MM.1S (cell line): ENCODE data around the gene ZFR.

ENCODE experiments used
- DNase-seq: peaks from one replicate; pipeline ENCODE4 v3.0.0-alpha.2; 2015
- H2AFZ ChIP-seq: fragments of 300-600 bp; sonication (generic); 2 replicates; pipeline ENCODE4 v1.6.0; 2016; ENCODE audit warnings: antibody characterized with exemption, low read length
- H3F3A ChIP-seq: fragments of 300-600 bp; sonication (generic); 2 replicates; pipeline ENCODE4 v1.6.1; 2016; ENCODE audit warnings: mild to moderate bottlenecking, antibody characterized with exemption, low read length, moderate library complexity, mixed read lengths; ENCODE audit not compliant: insufficient read depth
- H3K27ac ChIP-seq: fragments of 300-600 bp; sonication (generic); 2 replicates; pipeline ENCODE4 v1.5.1; 2016; ENCODE audit warnings: mild to moderate bottlenecking, low read length
- H3K27me3 ChIP-seq: fragments of 300-600 bp; sonication (generic); replicated peaks from 2 replicates; pipeline ENCODE4 v1.6.0; 2016; ENCODE audit warnings: low read length; ENCODE audit not compliant: insufficient read depth
- H3K36me3 ChIP-seq: fragments of 300-600 bp; sonication (generic); replicated peaks from 2 replicates; pipeline ENCODE4 v1.6.1; 2016; ENCODE audit warnings: mild to moderate bottlenecking, low read length, mixed read lengths; ENCODE audit not compliant: insufficient read depth
- H3K4me1 ChIP-seq: fragments of 300-600 bp; sonication (generic); 2 replicates; pipeline ENCODE4 v1.6.1; 2016; ENCODE audit warnings: low read length, mixed read lengths
- H3K4me2 ChIP-seq: fragments of 300-600 bp; sonication (generic); 2 replicates; pipeline ENCODE4 v1.6.0; 2016; ENCODE audit warnings: low read depth, low read length
- H3K4me3 ChIP-seq: fragments of 300-600 bp; sonication (generic); 2 replicates; pipeline ENCODE4 v1.5.1; 2016; ENCODE audit warnings: low read length, mixed read lengths
- H3K79me2 ChIP-seq: fragments of 300-600 bp; sonication (generic); 2 replicates; pipeline ENCODE4 v1.6.1; 2016; ENCODE audit warnings: mixed run types, low read length, mixed read lengths
- H3K9ac ChIP-seq: fragments of 300-600 bp; sonication (generic); 2 replicates; pipeline ENCODE4 v1.6.1; 2016; ENCODE audit warnings: low read length, mixed read lengths
- H3K9me2 ChIP-seq: fragments of 300-600 bp; sonication (generic); replicated peaks from 2 replicates; pipeline ENCODE4 v1.6.1; 2016; ENCODE audit warnings: mild to moderate bottlenecking, low read length, mixed read lengths; ENCODE audit not compliant: insufficient read depth
- H3K9me3 ChIP-seq: fragments of 300-600 bp; sonication (generic); replicated peaks from 2 replicates; pipeline ENCODE4 v1.6.1; 2016; ENCODE audit warnings: mild to moderate bottlenecking, low read length, mixed read lengths; ENCODE audit not compliant: insufficient read depth
- H4K20me1 ChIP-seq: fragments of 300-600 bp; sonication (generic); 2 replicates; pipeline ENCODE4 v1.6.1; 2016; ENCODE audit warnings: mild to moderate bottlenecking, low read length, moderate library complexity, mixed read lengths; ENCODE audit not compliant: insufficient read depth
- EZH2 ChIP-seq: fragments of 300-600 bp; sonication (generic); optimal IDR thresholded peaks from 2 replicates; pipeline ENCODE3; 2017; ENCODE audit warnings: low read depth, mild to moderate bottlenecking, antibody characterized with exemption, low read length, mixed read lengths
- EZH2phosphoT487 ChIP-seq: fragments of 300-600 bp; sonication (generic); IDR thresholded peaks from 2 replicates; pipeline ENCODE4 v1.6.1; 2018; ENCODE audit warnings: antibody characterized with exemption, low read length
- TF ChIP-seq, protein P1 (sequence below): fragments of 300-600 bp; sonication (generic); IDR thresholded peaks from 2 replicates; pipeline ENCODE4 v1.5.1; 2016; ENCODE audit warnings: antibody characterized with exemption, low read length, mixed read lengths

The ZFR gene

DNA sequence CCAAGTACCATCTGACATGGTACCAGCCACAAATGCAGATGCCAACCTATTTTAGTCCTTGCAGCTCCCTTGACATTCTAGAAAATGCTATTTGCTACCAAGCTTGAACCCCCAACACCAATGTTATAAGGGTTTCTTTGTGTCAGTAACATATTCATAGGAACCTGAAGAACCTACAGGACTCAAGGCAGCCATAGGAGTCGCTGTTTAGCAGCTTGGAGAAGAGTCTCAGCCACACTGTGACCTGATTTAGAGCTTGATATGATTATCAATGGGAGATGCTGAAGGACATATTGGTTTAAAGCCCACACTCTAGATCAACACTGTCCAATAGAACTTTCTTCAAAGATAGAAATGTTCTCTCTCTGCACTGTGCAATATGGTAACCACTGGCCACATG, 6.4 kb upstream of the ZFR start:
- H3K36me3 ChIP-seq: no peaks in the 10 kb centered on the region
- TF ChIP-seq, protein P1, sequence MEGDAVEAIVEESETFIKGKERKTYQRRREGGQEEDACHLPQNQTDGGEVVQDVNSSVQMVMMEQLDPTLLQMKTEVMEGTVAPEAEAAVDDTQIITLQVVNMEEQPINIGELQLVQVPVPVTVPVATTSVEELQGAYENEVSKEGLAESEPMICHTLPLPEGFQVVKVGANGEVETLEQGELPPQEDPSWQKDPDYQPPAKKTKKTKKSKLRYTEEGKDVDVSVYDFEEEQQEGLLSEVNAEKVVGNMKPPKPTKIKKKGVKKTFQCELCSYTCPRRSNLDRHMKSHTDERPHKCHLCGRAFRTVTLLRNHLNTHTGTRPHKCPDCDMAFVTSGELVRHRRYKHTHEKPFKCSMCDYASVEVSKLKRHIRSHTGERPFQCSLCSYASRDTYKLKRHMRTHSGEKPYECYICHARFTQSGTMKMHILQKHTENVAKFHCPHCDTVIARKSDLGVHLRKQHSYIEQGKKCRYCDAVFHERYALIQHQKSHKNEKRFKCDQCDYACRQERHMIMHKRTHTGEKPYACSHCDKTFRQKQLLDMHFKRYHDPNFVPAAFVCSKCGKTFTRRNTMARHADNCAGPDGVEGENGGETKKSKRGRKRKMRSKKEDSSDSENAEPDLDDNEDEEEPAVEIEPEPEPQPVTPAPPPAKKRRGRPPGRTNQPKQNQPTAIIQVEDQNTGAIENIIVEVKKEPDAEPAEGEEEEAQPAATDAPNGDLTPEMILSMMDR: peak; percentile 53
- TF ChIP-seq EZH2phosphoT487 (no peak), EZH2 (no peak)
- no peak overlapping the region for H3K4me2 ChIP-seq
- no peaks in the 10 kb centered on the region for H3K4me1 ChIP-seq
- peak; percentile 23 for DNase-seq
- H3F3A ChIP-seq: no peaks in the 10 kb centered on the region
- no peak overlapping the region for H3K9ac ChIP-seq
- no peaks in the 10 kb centered on the region for H3K27me3 ChIP-seq
- H3K9me3 ChIP-seq: no peaks in the 10 kb centered on the region
- no peaks in the 10 kb centered on the region for H3K9me2 ChIP-seq
- H3K79me2 ChIP-seq: no peaks in the 10 kb centered on the region
- H3K4me3 ChIP-seq: no peak overlapping the region
- H3K27ac ChIP-seq: no peak overlapping the region
- no peak overlapping the region for H2AFZ ChIP-seq
- H4K20me1 ChIP-seq: no peaks in the 10 kb centered on the region

DNA sequence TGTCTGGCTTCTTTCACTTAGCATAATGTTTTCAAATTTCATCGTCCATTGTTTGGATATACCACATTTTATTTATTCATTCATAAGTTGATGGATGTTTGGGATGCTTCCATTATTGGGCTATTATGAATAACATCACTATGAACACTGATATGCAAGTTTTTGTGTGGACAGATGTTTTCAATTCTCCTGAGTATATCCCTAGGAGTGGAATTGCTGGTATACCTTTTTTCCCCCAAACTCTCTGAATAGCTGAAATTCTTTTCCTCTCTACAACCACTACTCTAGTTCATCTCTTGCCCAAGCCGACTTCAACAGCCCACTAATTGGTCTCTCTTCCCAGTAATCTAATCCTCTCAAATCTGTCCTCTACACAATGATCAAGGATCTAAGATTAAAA, 4.7 kb upstream of the ZFR start:
- H3K4me3 ChIP-seq: no peak overlapping the region
- no peaks in the 10 kb centered on the region for H4K20me1 ChIP-seq
- peaks cover 7% of the 10 kb centered on the region for H3K4me1 ChIP-seq
- no peaks in the 10 kb centered on the region for H3K36me3 ChIP-seq
- no peak overlapping the region for H3K9ac ChIP-seq
- H3F3A ChIP-seq: no peaks in the 10 kb centered on the region
- H3K9me3 ChIP-seq: no peaks in the 10 kb centered on the region
- DNase-seq: no peak
- H3K4me2 ChIP-seq: no peak overlapping the region
- TF ChIP-seq EZH2: no peak
- TF ChIP-seq, protein P1: no peak
- no peak for TF ChIP-seq EZH2phosphoT487
- peaks cover 7% of the 10 kb centered on the region for H3K27me3 ChIP-seq
- no peak overlapping the region for H3K27ac ChIP-seq
- no peaks in the 10 kb centered on the region for H3K9me2 ChIP-seq
- H3K79me2 ChIP-seq: peaks cover 3% of the 10 kb centered on the region; the same call in 1 of the 2 replicates
- H2AFZ ChIP-seq: no peak overlapping the region

DNA sequence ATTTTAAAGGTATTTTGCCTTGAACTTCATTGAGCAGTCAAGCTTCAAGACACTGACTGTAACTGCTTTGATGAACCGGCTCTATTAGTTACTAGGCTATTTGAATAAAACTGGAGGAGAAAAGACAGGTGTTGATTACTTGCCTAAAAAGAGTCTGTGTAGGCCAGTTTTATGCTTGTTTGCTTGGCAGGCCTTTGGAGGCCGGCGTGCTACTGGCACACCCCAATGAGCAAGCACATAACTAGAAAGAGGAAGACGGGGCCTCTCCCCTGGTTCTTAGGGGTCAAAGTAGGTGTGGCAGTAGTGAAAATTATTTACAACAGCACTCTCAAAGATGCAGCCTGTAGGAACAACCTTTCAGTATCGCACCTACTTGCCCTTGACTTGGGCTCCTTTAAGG, 2.1 kb upstream of the ZFR start:
- no peak for DNase-seq
- Histone ChIP-seq H2AFZ (no peak overlapping the region), H3F3A (peaks cover 5% of the 10 kb centered on the region; the same call in 1 of the 2 replicates)

More for the DNA sequence above, 2.1 kb upstream of the ZFR start:
- no peaks in the 10 kb centered on the region for H3K9me2 ChIP-seq
- H3K27me3 ChIP-seq: peaks cover 7% of the 10 kb centered on the region
- H3K4me2 ChIP-seq: no peak overlapping the region
- H4K20me1 ChIP-seq: peaks cover 10% of the 10 kb centered on the region
- H3K4me1 ChIP-seq: peaks cover 19% of the 10 kb centered on the region
- TF ChIP-seq, protein P1: no peak
- TF ChIP-seq EZH2: no peak
- H3K9ac ChIP-seq: no peak overlapping the region
- no peak overlapping the region for H3K27ac ChIP-seq
- H3K4me3 ChIP-seq: no peak overlapping the region
- H3K36me3 ChIP-seq: no peaks in the 10 kb centered on the region
- H3K9me3 ChIP-seq: no peaks in the 10 kb centered on the region
- peaks cover 27% of the 10 kb centered on the region for H3K79me2 ChIP-seq
